ENCODE measurements around the gene DNAJC24. TPM values are rescaled to one million over a fixed set of nuclear protein-coding genes. Genes with fewer than 3 reads are reported as not detected.

DNAJC24 gene
- total and polyA plus RNA-seq, 4 donors: 3.8 to 16.8 (median 6.2) TPM

DNA sequence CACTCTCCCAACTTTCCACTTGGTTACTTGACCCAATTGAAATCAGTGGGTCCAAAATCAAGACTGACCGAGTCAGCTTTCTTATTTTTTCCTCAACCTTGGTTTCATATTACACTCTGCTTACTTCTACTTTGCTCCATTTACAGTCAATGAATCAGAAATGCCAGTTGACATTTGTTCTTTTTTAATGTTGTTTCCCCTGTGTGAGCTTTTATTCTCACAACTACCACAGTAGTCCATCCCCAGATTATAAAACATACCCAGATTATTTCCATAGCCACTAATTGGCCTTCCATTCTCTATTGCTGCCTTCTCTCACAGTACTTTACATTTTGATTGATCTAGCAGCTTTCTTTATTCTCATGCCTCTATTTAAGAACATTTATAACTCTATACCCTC lies 50.0 kb downstream of the DNAJC24 start (continued):
- TF ChIP-seq REST (IDR thresholded peaks at IDR 0.05): no peak
- no peak for TF ChIP-seq YY1 (IDR thresholded peaks at IDR 0.05)
- TF ChIP-seq HNF4G (IDR thresholded peaks at IDR 0.05): no peak
- TF ChIP-seq, protein P1, sequence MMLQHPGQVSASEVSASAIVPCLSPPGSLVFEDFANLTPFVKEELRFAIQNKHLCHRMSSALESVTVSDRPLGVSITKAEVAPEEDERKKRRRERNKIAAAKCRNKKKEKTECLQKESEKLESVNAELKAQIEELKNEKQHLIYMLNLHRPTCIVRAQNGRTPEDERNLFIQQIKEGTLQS (IDR thresholded peaks at IDR 0.05): no peak
- no peak for TF ChIP-seq EGR1 (IDR thresholded peaks at IDR 0.05; ENCODE audit: low read depth in 2 of 2)
- no peak for TF ChIP-seq GABPA (IDR thresholded peaks at IDR 0.05 in 1 of 2, conservative IDR thresholded peaks at IDR 0.05 in 1 of 2)
- TF ChIP-seq, protein P2, sequence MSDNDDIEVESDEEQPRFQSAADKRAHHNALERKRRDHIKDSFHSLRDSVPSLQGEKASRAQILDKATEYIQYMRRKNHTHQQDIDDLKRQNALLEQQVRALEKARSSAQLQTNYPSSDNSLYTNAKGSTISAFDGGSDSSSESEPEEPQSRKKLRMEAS (IDR thresholded peaks at IDR 0.05): no peak
- TF ChIP-seq NR2F2 (IDR thresholded peaks at IDR 0.05): no peak

DNA sequence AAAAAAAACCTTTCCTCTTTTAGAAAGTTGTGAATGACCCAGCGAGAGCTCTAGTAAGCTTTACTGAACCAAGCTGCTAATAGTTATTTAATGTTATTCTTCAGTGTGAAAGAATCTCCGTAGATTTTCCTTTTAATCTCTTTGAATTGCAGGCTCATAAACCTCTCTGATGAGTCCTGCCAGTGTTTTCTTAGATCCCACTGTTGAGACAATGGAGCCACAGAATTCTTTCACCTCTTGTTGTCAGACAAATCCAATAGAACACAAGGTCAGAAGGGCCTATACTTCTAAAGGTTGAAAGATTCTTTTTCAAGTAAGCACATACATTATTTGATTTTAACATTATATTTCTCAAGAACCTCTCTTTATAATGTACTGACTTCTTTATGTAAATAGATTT lies 52.2 kb downstream of the DNAJC24 start:
- Histone ChIP-seq H3K27me3 (ENCODE audit: control insufficient read depth in 4 of 4, insufficient read depth in 4 of 4, low read length in 3 of 4) (no peaks in the 10 kb centered on the region), H3K36me3 (ENCODE audit: control insufficient read depth in 4 of 4, insufficient read depth in 3 of 4, low read depth in 1 of 4, low read length in 3 of 4) (no peaks in the 10 kb centered on the region), H3K27ac (ENCODE audit: low read depth in 1 of 2, low read length in 2 of 2) (no peak overlapping the region), H3K4me1 (ENCODE audit: control insufficient read depth in 4 of 4, insufficient read depth in 4 of 4, low read length in 3 of 4) (no peaks in the 10 kb centered on the region), H3K9ac (ENCODE audit: low read depth in 1 of 2, low read length in 2 of 2) (no peak overlapping the region), H3K9me3 (ENCODE audit: control insufficient read depth in 4 of 4, low read length in 3 of 4) (no peaks in the 10 kb centered on the region), H3K4me3 (ENCODE audit: low read depth in 1 of 3, low read length in 3 of 3) (no peak overlapping the region)
- DNase-seq (ENCODE audit: low spot score): no peak
- TF ChIP-seq REST (IDR thresholded peaks at IDR 0.05) (no peak), RXRA (IDR thresholded peaks at IDR 0.05) (no peak), HNF4G (IDR thresholded peaks at IDR 0.05) (no peak), FOXA1 (IDR thresholded peaks at IDR 0.05) (no peak), EGR1 (IDR thresholded peaks at IDR 0.05; ENCODE audit: low read depth in 2 of 2) (no peak)
- WGBS: 89% methylated on average over 2 of the region's 2 CpGs

DNA sequence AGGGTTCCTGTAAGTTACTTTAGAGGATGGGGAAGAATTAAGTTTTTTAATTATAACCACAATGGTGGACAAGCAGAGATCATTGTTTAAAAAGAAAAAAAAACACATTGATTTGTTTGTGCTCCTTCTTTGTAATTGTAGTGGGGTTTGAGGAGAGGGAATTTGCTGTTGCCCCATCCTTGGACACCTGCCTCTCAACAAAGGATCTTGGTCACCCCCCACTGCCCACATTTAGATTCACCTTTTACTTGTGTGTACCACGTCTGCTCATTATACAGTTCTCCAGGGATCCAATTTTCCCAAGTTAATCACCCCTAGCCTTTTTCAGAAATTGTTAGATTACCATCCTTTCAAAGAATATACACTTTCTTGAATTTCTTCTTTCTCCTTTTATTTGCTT lies 53.0 kb downstream of the DNAJC24 start:
- WGBS: 95% methylated on average over 1 of the region's 1 CpG
- H3K4me1 ChIP-seq (ENCODE audit: control insufficient read depth in 4 of 4, insufficient read depth in 4 of 4, low read length in 3 of 4): no peaks in the 10 kb centered on the region
- no peak overlapping the region for H3K4me3 ChIP-seq (ENCODE audit: low read depth in 1 of 3, low read length in 3 of 3)
- no peak overlapping the region for H3K27ac ChIP-seq (ENCODE audit: low read depth in 1 of 2, low read length in 2 of 2)
- H3K9ac ChIP-seq (ENCODE audit: low read depth in 1 of 2, low read length in 2 of 2): no peak overlapping the region
- no peaks in the 10 kb centered on the region for H3K27me3 ChIP-seq (ENCODE audit: control insufficient read depth in 4 of 4, insufficient read depth in 4 of 4, low read length in 3 of 4)
- no peaks in the 10 kb centered on the region for H3K36me3 ChIP-seq (ENCODE audit: control insufficient read depth in 4 of 4, insufficient read depth in 3 of 4, low read depth in 1 of 4, low read length in 3 of 4)
- H3K9me3 ChIP-seq (ENCODE audit: control insufficient read depth in 4 of 4, low read length in 3 of 4): no peaks in the 10 kb centered on the region
- no peak for DNase-seq (ENCODE audit: low spot score)
- TF ChIP-seq CTCF (IDR thresholded peaks at IDR 0.05; ENCODE audit: low read depth, low read length, missing input control) (no peak), EGR1 (IDR thresholded peaks at IDR 0.05; ENCODE audit: low read depth in 2 of 2) (no peak), YY1 (IDR thresholded peaks at IDR 0.05) (no peak), HNF4G (IDR thresholded peaks at IDR 0.05) (no peak), NR2F2 (IDR thresholded peaks at IDR 0.05) (no peak), HNF4A (conservative IDR thresholded peaks at IDR 0.05) (no peak), JUND (IDR thresholded peaks at IDR 0.05) (no peak), RXRA (IDR thresholded peaks at IDR 0.05) (no peak)
- TF ChIP-seq, protein P1 (IDR thresholded peaks at IDR 0.05): no peak
- TF ChIP-seq, protein P3, sequence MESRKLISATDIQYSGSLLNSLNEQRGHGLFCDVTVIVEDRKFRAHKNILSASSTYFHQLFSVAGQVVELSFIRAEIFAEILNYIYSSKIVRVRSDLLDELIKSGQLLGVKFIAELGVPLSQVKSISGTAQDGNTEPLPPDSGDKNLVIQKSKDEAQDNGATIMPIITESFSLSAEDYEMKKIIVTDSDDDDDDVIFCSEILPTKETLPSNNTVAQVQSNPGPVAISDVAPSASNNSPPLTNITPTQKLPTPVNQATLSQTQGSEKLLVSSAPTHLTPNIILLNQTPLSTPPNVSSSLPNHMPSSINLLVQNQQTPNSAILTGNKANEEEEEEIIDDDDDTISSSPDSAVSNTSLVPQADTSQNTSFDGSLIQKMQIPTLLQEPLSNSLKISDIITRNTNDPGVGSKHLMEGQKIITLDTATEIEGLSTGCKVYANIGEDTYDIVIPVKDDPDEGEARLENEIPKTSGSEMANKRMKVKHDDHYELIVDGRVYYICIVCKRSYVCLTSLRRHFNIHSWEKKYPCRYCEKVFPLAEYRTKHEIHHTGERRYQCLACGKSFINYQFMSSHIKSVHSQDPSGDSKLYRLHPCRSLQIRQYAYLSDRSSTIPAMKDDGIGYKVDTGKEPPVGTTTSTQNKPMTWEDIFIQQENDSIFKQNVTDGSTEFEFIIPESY (IDR thresholded peaks at IDR 0.05): no peak
